ENCODE measurements around the gene WWOX.

Gene WWOX

DNA sequence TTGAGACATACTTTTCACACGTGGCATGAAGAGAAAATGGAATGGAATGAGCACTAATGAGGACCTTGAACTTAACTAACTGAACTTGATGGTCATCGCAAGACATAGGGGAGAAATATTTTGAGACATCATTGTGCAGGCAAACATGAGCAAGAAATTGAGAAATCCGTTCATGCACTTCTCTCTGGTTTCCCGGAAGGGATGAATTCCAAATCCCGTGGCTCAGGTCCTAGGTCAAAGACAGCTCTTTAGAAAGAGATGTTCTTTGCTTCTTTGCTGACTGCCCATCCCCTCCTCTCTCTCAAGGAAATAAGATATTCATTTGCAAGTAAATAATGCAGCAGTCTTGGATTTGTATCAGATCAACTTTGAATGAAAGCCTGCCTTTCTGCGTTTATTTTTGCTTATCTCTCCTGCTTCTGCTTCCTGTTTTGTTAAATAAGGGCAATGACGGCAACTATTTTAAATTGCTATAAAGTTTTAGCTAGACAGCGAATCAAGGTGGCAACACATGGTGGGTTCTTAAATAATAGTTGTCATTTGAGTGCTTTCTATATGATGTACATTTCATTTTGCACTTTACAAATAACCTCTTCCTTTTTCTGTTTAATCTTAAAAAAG lies 843.3 kb downstream of the WWOX start:
- DNase-seq (ENCODE audit: low read depth in 3 of 3) = no peak

DNA sequence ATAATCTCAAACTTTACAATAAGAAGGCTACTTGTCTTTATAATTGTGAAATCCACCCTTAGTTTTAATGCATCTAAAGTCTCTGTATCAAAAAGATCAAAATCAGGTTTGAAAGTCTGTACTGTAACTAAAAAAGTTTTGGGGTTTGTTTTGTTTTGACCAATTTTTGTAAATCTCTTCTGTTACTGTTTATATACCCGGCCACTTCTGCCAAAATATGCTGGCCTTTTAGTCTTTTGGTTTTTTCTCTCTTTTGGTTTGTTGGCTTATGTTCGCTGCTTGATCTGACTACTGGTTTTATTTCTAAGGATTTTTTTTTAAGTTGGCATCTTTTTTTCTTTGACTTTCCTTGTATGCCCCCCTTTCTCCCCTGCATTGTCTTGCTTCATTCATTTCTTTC lies 845.9 kb downstream of the WWOX start:
- DNase-seq (ENCODE audit: low read depth in 3 of 3) = no peak

DNA sequence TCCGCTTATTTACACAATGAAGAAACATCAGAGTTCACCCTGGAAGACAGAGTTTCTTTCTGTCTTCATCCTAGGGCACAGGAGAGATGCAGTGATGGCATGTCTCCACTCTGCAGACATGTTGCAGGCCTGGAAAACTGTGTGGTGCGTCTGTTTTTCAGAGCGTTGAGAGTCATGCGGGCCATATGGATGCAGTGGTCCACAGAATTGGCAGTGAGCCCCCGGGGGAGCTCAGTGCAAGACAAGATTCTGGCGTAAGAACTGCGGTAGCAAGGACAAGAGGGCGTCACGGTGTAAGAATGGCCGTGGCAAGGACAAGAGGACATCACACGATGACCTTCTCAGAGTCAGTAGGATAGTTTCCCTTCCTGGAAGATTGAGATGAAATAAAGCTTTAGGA lies 847.1 kb downstream of the WWOX start:
- no peak for DNase-seq (ENCODE audit: low read depth in 3 of 3)

DNA sequence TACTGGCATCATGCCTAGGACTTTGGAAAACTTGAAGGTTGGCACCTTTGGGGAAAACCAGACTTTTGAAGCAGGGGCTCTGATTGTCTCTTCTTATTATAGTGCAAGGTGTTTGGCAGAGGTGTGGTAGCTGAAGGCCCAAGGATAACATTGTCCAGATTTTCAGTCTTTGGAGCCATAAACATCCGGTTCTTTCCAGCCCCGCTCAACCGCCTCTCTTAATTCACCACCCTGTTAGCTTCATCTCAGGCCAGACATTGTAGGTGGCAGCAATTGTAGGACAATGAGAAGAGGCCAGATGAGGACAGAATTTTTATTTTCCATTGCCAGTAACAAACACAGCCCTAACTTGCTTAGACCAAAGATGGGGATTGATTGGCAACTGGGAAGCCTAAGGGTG lies 851.3 kb downstream of the WWOX start:
- no peak for DNase-seq (ENCODE audit: low read depth in 3 of 3)

DNA sequence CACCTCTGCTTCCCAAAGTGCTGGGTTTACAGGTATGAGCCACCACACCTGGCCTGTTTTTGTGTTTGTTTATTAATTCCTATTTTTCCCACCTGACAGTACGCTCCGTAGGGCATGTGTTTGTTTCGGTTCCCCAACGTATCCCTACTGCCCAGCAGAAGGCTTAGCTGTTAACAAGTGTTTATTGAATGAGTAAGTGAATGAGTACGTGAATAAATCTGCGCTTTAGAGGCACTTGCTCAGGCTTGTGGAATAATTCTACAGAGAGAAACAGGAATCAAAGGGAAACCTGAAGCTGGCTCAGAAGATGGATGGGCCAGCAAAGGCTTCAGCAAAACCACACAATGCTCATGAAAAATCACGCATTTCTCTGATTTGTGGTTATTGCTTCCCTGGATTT lies 853.2 kb downstream of the WWOX start:
- DNase-seq (ENCODE audit: low read depth in 3 of 3) = no peak

DNA sequence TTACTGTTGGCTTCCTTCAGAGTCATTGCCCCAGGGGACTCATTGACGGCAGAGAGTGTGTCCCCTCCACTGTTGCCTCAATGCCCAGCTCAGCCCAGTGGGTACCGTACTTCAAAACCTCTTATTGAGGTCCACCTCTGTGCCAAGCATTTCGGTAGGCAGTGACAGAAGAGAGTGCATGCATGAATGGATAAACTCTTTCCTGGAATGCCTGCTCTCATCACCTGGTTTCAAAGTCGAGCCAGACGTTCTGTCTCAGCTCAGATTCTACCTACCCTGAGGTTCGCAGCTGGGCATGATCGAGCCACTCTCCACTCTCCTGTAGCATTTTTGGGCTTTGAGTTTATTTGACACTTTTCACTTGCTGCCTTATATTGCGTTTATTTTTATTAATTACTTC lies 854.1 kb downstream of the WWOX start:
- DNase-seq (ENCODE audit: low read depth in 3 of 3) = no peak

DNA sequence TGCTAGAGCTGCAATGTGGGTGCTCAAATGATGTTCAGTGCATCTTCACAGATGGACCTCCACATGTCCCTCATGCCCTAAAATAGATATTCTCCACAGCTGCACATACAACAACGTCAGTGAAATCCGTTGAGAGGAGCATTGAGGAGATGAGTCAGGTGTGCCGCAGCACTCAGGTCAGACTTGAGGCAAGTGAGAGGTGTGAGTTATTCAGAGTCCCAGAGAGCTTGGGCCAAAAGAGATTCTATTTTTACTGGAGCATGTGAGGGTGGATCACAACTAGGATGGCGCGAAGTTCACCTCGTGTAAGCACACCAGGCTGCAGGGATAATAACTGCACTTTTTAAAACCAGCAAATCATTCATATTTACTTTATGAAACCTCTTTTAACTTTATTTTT lies 855.8 kb downstream of the WWOX start:
- no peak for DNase-seq (ENCODE audit: low read depth in 3 of 3)

DNA sequence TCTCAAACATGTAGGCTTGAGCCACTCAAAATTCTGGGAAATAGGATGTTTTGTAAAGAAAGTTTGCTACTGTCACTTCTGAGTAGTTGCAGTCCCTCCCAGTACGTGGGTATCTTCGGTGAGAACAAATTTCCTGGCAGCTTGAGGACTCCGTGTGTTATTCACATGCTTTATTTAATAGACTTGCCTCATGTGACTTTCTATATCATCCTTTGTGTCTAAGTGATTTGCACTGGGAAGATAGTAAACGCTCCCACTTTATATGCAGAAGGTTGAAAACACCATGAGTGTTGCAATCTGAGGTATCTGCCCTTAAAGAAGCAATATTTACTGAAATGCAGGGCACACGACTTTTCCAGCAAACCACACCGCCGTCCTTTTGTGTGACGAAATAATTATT lies 857.4 kb downstream of the WWOX start:
- no peak for DNase-seq (ENCODE audit: low read depth in 3 of 3)

DNA sequence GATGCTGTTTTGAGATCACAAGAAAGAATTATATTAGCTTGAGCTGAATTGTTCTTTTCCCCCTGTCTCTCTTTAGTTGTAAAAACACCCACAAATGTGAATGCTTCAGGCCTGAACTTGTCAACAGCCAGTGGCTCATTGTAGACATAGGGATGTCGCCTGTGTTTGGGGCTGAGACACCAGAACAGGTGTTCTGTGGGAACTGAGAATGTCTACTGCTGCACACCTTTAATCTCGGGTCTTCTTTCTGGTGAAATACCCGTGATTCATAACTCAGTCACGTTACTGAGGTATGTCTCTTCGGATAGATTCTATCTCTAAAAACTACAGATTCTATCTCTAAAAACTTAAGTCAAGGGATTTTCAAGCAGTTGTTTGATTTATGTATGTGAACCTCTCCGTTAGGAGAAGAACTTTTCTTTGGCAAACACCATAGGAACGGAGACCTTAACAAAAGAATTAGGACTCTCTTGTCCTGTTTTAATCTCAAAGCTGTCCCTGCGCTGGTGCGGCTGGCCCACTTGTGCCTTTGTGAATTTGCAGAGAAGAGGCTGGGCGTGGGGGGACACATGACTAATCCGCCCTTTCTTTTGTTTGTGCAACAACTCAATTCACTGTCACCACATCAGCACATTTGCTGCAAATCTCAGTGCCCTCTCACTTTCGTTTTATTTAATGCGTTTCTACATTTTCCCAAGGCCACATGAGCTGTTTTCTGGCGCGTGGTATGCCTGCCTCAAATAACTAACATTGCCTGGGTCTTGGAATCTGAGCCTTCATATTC lies 858.1 kb downstream of the WWOX start:
- peak in 1 of 3 experiments; percentile 34 for DNase-seq (ENCODE audit: low read depth in 3 of 3)

DNA sequence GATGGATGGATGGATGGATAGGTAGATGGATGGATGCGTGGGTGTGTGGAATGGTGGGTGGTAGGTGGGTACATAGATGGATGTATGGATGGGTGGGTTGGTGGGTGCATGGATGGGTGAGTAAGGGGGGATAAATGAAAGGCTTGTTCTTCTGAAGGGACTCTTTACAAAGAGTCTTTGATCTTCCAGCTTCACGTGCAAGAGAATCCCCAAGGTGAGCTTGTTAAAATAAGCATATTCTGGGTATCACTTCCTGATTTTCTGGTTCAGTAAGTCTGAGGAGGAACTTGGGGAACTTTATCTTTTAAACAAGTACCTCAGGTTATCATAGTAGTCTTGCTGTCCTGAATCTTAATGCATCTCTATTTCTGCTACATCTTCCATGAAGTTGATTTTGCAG lies 862.0 kb downstream of the WWOX start:
- no peak for DNase-seq (ENCODE audit: low read depth in 3 of 3)

DNA sequence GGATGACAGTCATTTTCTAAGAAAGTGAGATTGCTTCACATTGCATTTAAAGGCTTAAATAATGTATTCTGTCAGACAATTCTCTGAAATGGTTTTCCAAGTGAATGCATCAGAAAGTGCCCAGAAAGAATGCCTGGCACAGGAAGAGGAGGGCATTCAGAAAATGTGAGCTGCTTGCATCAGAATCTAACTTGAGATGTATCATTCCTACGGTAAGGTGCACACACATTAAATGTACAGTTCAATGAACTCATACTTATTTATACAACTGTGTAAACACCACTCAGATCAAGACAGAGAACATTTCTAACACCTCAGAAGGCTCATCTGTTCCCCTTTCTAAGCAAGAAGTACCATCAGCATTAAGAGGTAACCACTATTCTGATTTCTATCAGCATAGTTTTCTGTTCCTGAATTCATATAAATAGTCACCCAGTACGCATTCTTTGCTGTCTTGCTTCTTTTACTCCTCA lies 863.0 kb downstream of the WWOX start:
- no peak for DNase-seq (ENCODE audit: low read depth in 3 of 3)

DNA sequence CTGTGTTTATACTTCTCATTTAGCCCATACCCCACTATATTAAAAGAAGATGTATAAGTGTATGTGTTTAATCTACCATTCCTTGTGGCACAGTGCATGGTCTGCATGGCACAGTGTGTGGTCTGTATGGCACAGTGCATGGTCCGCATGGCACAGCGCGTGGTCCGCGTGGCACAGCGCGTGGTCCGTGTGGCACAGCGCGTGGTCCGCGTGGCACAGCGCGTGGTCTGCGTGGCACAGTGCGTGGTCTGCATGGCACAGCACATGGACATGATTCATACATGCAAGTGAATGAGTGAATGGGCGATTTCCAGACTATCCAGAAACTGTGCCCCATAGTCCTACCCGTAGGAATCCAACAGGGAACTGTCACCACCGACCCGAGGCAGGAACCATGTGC lies 868.5 kb downstream of the WWOX start:
- no peak for DNase-seq (ENCODE audit: low read depth in 3 of 3)

DNA sequence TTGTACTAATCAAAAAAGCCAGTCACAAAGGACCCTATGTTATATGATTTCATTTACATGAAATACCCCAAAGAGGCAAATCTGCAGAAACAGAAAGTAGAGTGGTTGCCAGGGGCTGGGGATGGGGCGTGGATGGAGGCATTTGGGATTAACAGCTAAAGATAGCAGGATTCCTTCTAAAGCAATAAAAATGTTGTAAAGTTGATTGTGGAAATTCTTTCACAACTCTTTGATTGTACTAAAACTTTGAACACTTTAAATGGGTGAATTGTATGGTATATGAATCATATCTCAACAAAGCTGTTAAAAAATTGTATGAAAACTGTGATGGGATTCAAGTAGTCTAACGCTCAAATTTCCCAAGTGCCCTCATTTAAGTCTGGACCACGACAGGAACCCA lies 870.3 kb downstream of the WWOX start:
- no peak for DNase-seq (ENCODE audit: low read depth in 3 of 3)

DNA sequence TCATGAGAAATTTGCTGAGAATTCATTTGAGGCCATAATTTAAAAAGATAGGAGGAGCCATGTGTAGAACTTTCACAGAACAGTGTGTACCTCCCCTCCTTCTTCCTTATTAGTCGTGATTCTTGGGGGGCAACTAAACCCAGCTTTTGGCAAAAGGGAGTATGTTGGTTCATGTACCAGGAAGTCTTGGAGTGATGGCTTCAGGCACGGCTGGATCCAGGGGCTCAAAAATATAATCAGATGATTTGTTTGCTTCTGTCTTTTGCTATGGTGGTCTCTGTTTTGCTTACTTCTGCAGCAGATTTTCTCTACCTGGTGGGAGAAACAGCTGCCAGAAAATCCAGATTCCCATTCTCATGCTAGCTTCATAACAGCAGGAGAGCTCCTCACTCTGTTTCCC lies 871.2 kb downstream of the WWOX start:
- no peak for DNase-seq (ENCODE audit: low read depth in 3 of 3)

DNA sequence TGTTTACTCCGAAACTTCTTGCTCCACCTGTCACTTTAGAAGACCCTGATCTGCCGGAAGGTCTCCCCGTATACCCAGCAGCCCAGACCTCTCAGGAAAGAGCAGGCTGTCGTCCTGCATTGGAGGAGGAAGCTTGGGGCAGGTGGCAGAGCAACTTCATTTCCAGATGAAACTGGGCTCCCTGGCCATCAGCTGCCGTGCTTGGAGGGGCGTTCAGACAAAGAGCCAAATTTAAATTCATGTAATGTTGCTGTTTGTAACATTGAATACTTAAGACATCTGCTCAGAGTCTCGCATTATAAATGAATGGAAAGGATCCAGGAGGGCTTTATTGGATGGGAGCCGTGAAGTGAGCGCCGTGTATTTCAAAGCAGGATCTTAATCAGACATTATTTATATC lies 872.6 kb downstream of the WWOX start:
- DNase-seq (ENCODE audit: low read depth in 3 of 3) = no peak

DNA sequence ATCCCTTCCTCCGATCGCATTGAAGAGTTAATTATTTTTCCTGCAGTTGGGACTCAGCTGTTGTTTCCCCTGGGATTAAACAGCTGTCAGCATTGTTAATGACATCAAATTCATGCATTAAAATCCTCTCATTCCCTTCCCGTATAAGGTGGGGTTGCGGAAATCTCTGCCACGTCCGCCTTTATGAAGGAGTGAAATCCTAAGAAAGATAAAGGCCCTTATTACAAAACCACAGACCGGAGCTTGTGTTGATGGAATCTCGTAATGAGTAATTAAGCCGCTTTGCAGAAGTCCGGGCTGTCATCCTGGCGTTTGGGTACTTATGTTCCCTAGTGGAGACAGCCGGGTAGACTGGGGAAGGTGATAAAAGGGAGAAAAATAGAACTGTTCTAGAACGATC lies 873.5 kb downstream of the WWOX start:
- DNase-seq (ENCODE audit: low read depth in 3 of 3) = no peak

DNA sequence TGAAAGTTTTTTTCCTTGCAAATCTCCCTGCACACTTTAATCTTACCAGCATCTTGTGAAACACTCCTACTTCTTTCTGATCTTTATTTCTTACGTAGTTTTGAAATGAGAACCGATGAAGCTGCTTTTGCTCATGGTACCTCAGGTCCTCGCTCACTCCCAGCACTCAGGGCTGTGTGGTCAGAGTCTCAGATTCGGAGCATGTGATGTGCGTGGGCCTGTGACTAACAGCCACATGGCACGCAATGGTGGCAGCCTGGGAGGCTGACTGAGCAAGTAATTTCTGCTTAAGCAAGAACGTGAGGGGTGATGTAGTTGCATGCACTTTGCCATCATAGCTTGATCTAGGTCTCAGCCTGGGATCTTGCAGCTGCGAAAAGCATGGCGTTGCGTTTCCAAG lies 876.8 kb downstream of the WWOX start:
- DNase-seq (ENCODE audit: low read depth in 3 of 3) = peak in 2 of 3 experiments; percentile 25 to 49

DNA sequence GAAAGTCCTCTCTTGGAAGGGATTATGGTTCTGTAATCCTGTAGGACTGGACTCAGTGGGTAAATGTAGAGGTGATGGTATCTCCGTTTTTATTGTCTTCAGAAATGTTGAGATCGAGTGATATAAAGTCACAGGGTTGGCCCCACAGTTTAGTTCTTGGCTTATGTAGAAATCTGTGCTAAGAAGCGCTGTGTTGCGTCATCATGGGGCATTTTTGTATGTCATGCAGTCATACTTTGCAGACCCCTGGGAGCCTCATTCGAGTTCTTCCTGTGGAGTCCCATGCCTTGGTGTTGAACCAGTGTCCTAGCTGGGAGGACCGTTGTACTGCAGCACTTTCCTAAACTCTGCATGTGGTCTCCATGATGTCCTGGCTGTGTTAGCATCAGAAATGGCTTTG lies 881.4 kb downstream of the WWOX start:
- DNase-seq (ENCODE audit: low read depth in 3 of 3) = no peak

DNA sequence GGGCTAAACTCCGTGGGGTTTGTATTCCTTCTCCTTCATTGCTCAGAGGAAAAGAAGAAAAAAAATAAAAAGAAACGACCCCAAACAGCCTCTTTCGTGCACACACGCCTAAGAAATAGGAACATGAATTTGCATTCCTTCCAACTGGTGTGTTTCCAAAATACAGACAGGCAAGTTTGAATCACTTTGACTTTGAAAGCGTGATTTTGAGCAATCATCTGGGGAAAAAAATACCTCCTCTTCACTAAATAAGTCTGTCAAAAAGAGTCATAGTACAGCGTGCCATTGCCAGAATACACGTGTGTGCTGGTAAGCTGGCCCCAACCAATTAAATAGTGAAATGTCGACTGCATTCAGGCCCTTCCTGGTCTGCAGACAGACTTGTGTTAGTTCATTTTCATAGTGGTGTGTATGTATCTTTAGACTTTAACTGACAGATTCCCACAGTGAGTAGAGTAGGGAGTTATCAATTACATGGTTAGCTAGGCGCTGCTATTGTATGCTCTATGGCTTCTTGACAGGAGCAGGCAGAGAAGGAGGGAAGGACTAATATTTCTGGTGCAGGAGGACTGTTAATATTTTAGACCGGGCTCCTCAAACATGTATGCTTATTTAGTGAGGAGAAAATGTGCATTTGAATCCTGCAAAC lies 882.8 kb downstream of the WWOX start:
- DNase-seq (ENCODE audit: low read depth in 3 of 3) = no peak

DNA sequence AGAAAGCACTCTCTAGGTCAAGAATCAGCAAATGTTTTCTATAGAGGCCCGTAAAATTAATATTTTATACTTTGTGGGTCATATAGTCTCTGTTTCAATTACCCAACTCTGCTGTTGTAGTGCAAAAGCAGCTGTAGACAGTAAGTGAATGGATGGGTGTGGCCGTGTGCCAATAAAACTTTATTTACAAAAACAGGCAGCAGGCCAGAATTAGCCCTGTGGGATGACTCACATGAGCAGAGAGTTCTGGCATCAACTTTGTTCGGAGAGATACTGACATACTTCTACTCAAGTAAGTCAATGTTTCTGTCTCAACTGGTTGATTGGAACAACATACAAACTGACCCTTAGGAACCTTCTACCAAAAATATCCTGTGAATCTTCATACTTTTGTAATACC lies 884.9 kb downstream of the WWOX start:
- no peak for DNase-seq (ENCODE audit: low read depth in 3 of 3)

DNA sequence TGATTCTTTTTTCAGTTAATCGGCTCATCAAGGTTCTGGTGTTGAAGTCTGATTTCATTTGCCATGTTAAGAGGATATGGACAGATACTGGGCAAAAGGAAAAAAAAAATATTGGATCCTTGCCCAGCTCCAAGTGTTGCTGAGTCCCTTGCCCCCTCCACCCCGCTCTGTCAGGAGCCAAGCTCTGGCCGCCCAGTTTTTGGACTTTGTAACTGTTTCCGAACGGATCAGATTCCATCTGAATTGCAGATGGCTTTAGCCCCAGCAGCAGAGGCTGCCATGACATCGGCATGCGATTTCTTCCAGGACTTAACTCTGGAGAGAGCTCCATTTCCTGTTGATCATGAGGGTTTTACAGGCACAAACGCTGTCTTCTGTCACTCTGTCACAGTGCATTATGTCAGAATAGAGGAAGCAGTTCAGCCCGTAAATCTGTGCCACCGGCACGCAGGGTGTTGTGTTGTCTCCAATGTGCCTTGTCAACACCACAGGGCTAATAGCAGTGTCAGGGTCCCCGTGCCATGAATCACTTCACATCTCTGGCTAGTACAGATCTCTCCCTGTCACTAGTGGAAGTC lies 885.5 kb downstream of the WWOX start:
- DNase-seq (ENCODE audit: low read depth in 3 of 3) = no peak

DNA sequence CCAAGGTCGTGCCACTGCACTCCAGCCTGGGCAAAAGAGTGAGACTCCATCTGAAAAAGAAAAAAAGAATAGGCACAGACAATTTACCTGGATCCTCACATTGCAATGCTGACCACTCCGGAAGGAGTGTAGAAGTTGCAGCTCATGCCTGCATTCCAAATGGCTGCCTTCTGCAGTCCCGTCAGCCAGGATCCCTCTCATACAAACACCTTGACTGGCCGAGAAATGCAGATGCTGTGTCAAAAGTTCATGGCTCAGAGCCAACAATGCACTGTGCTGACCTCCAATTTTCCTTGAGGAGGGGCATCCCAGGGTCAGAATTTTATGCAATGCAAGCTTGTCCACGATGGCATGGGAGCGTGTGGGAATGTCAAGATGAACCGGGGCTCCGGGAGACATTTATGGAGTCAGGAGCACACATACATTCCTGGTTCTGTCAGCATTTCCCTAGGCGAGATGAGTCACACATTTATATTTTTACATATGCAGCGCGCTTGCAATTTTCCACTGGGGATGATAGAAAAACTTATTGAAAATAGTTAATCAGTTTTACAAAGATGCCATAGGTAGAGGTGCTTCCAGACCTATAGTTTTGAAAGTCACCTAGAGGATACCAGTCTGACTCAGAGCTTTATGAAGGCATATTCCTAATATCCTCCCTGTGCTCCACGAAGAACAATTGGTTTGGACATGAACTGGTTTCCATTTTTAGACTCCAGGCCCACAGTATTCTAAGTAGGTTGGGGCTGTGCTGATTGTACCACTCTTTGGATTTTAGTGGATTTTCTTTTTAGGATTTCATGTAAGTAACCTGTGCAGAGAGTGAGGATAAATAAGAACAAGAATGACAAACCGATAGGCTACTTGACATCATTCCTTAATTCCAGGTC lies 886.5 kb downstream of the WWOX start:
- no peak for DNase-seq (ENCODE audit: low read depth in 3 of 3)
